ENCODE results near the gene COL7A1. TPM values are rescaled to one million over a fixed set of nuclear protein-coding genes. Genes with fewer than 3 reads are reported as not detected.

The COL7A1 gene
- total RNA-seq, 1 donor from 2014 or later, result 19.2 TPM

- H3K36me3 Mint-ChIP-seq, result peaks cover 14% of the 10 kb centered on the region
These were observed 30.5 kb upstream of the COL7A1 start for GRCh38 chr3:48625600-48625999.

GRCh38 chr3:48624767-48625166, 29.6 kb upstream of the COL7A1 start:
- Mint-ChIP-seq H3K4me3 (no peak overlapping the region), H3K27me3 (ENCODE audit: low read depth) (no peaks in the 10 kb centered on the region), H3K36me3 (peaks cover 12% of the 10 kb centered on the region), H3K4me1 (no peaks in the 10 kb centered on the region), H3K9me3 (no peaks in the 10 kb centered on the region), H3K27ac (no peak overlapping the region)
- TF ChIP-seq CTCF (IDR thresholded peaks at IDR 0.05; ENCODE audit: unreplicated experiment), result no peak
- DNase-seq (ENCODE audit: low spot score in 2 of 2, unreplicated experiment in 2 of 2), result no peak

More at GRCh38 chr3:48625600-48625999, 30.5 kb upstream of the COL7A1 start:
- H3K9me3 Mint-ChIP-seq, result no peaks in the 10 kb centered on the region
- no peak overlapping the region for H3K27ac Mint-ChIP-seq
- no peak for TF ChIP-seq CTCF (IDR thresholded peaks at IDR 0.05; ENCODE audit: unreplicated experiment)
- no peak overlapping the region for H3K4me3 Mint-ChIP-seq
- no peaks in the 10 kb centered on the region for H3K4me1 Mint-ChIP-seq
- no peaks in the 10 kb centered on the region for H3K27me3 Mint-ChIP-seq (ENCODE audit: low read depth)
- no peak for DNase-seq (ENCODE audit: low spot score in 2 of 2, unreplicated experiment in 2 of 2)

- Mint-ChIP-seq H3K9me3 (no peaks in the 10 kb centered on the region), H3K4me3 (no peak overlapping the region), H3K27ac (no peak overlapping the region), H3K36me3 (peaks cover 13% of the 10 kb centered on the region), H3K4me1 (no peaks in the 10 kb centered on the region), H3K27me3 (ENCODE audit: low read depth) (no peaks in the 10 kb centered on the region)
- TF ChIP-seq CTCF (IDR thresholded peaks at IDR 0.05; ENCODE audit: unreplicated experiment), result no peak
- DNase-seq (ENCODE audit: low spot score in 2 of 2, unreplicated experiment in 2 of 2), result no peak
These were observed 28.9 kb upstream of the COL7A1 start for GRCh38 chr3:48623851-48624547.

- no peak within 1 kb of the TSS for H3K27ac Mint-ChIP-seq
- H3K36me3 Mint-ChIP-seq, result peaks cover 12% of the 10 kb centered on the region
- TF ChIP-seq CTCF (IDR thresholded peaks at IDR 0.05; ENCODE audit: unreplicated experiment), result no peak
- no peaks in the 10 kb centered on the region for H3K4me1 Mint-ChIP-seq
- H3K9me3 Mint-ChIP-seq, result peaks cover 7% of the 10 kb centered on the region
- no peak for DNase-seq (ENCODE audit: low spot score in 2 of 2, unreplicated experiment in 2 of 2)
- H3K27me3 Mint-ChIP-seq (ENCODE audit: low read depth), result no peaks in the 10 kb centered on the region
- H3K4me3 Mint-ChIP-seq, result no peak within 1 kb of the TSS
These were observed 26.3 kb upstream of the COL7A1 start, which contains the start of gene TMEM89 for GRCh38 chr3:48621461-48621869. TMEM89 (minus strand) TSS chr3:48621769; CDS start chr3:48621756, 13 bp downstream.

- H3K27me3 Mint-ChIP-seq (ENCODE audit: low read depth), result no peaks in the 10 kb centered on the region
- H3K9me3 Mint-ChIP-seq, result peaks cover 7% of the 10 kb centered on the region
- no peak overlapping the region for H3K4me3 Mint-ChIP-seq
- H3K27ac Mint-ChIP-seq, result no peak overlapping the region
- peaks cover 10% of the 10 kb centered on the region for H3K36me3 Mint-ChIP-seq
- H3K4me1 Mint-ChIP-seq, result no peaks in the 10 kb centered on the region
- TF ChIP-seq CTCF (IDR thresholded peaks at IDR 0.05; ENCODE audit: unreplicated experiment), result no peak
- no peak for DNase-seq (ENCODE audit: low spot score in 2 of 2, unreplicated experiment in 2 of 2)
These were observed 24.7 kb upstream of the COL7A1 start for GRCh38 chr3:48619541-48620524.

Data from mesothelial cell of epicardium (in vitro differentiated cells).